GM12878 (cell line): Measurements from ENCODE around the gene CD38. TPM values are rescaled to one million over a fixed set of nuclear protein-coding genes. Genes with fewer than 3 reads are reported as not detected.

Experiments
- ATAC-seq: fragments of 200-7000 bp; cut with Tn5 transposase; 3 replicates; pipeline ENCODE4 v1.9.1; 2020; ENCODE audit warnings: mild to moderate bottlenecking, moderate library complexity
- BruUV-seq: library from RNA; stranded (reverse); fragments of 400-500 nt; replicated peaks from 2 replicates; lab custom pipeline; 2021; lab: Mats Ljungman, UMichigan
- CTCF ChIA-PET: fragments of 300-600 bp; sonication (Branson Sonifier 250); formaldehyde crosslinking; extraction: SDS; loops from one replicate; lab custom pipeline; 2021; ENCODE audit warnings: inconsistent platforms; lab: Yijun Ruan, JAX
- POLR2A ChIA-PET: fragments of 350-600 bp; formaldehyde crosslinking; extraction: SDS; loops from one replicate; lab custom pipeline; 2021; ENCODE audit warnings: inconsistent platforms; lab: Charles Lee
- RAD21 ChIA-PET: fragments of 300-600 bp; sonication (Branson Sonifier 250); formaldehyde crosslinking; loops from one replicate; lab custom pipeline; 2023; ENCODE audit warnings: antibody characterized with exemption; ENCODE audit not compliant: unreplicated experiment; lab: Charles Lee
- SMC1A ChIA-PET: fragments of 300-600 bp; sonication (Branson Sonifier 250); formaldehyde crosslinking; loops from one replicate; lab custom pipeline; 2023; ENCODE audit not compliant: unreplicated experiment, uncharacterized antibody; lab: Charles Lee
- DNase-seq: peaks from one replicate; pipeline ENCODE4 v3.0.0-alpha.2; 2011; ENCODE audit warnings: low read depth, low spot score
- FAIRE-seq: peaks from 3 replicates; lab custom pipeline; 2011; peaks lifted over from hg19 to GRCh38; lab: Jason Lieb, UNC
- H2AFZ ChIP-seq: 2 replicates; pipeline ENCODE4 v1.6.0; 2011; ENCODE audit warnings: low read depth, low read length, control low read depth; ENCODE audit not compliant: control insufficient read depth
- H3K27ac ChIP-seq: 2 replicates; pipeline ENCODE4 v1.5.1; 2011; ENCODE audit warnings: control low read depth; ENCODE audit not compliant: control insufficient read depth, insufficient read depth
- H3K27me3 ChIP-seq, 2 experiments: replicated peaks in 1 of 2; 2 replicates each; pipeline versions ENCODE4 v1.6.0 to v1.6.1; 2011; ENCODE audit warnings: low read length in 1 of 2; ENCODE audit not compliant: control insufficient read depth in 2 of 2, insufficient read depth in 2 of 2
- H3K36me3 ChIP-seq, 2 experiments: 2 replicates each; pipeline ENCODE4 v1.5.1; 2011; ENCODE audit warnings: low read length in 1 of 2; ENCODE audit not compliant: control insufficient read depth in 2 of 2, insufficient read depth in 2 of 2
- H3K4me1 ChIP-seq: 2 replicates; pipeline ENCODE4 v1.6.1; 2011; ENCODE audit warnings: mild to moderate bottlenecking, low read length, moderate library complexity, mixed read lengths; ENCODE audit not compliant: control insufficient read depth, insufficient read depth
- H3K4me2 ChIP-seq: 2 replicates; pipeline ENCODE4 v1.6.0; 2011; ENCODE audit warnings: control low read depth; ENCODE audit not compliant: control insufficient read depth, insufficient read depth
- H3K4me3 ChIP-seq: fragments of 200-600 bp; sonication (generic); 2 replicates; pipeline ENCODE4 v1.5.1; 2016
- H3K79me2 ChIP-seq: 2 replicates; pipeline ENCODE4 v1.6.0; 2011; ENCODE audit warnings: low read length; ENCODE audit not compliant: control insufficient read depth, insufficient read depth
- H3K9ac ChIP-seq: 2 replicates; pipeline ENCODE4 v1.8.0; 2011; ENCODE audit warnings: low read length, control low read depth, mixed read lengths; ENCODE audit not compliant: control insufficient read depth, insufficient read depth
- H3K9me3 ChIP-seq: replicated peaks from 3 replicates; pipeline ENCODE4 v1.5.1; 2011; ENCODE audit warnings: mild to moderate bottlenecking, low read length; ENCODE audit not compliant: control insufficient read depth, insufficient read depth
- H4K20me1 ChIP-seq: 2 replicates; pipeline ENCODE4 v1.6.0; 2011; ENCODE audit not compliant: control insufficient read depth, insufficient read depth
- CEBPZ ChIP-seq: fragments of 150-350 bp; IDR thresholded peaks from 2 replicates; pipeline ENCODE4 v1.6.1; 2016; ENCODE audit warnings: low read depth, low read length
- CREM ChIP-seq: IDR thresholded peaks from 2 replicates; pipeline ENCODE4 v1.6.1; 2014; ENCODE audit warnings: antibody characterized with exemption, low read depth
- CUX1 ChIP-seq: IDR thresholded peaks from 2 replicates; pipeline ENCODE4 v1.6.1; 2012; ENCODE audit warnings: improper control_type of control experiment, low read depth, low read length; ENCODE audit not compliant: insufficient replicate concordance
- E2F4 ChIP-seq: IDR thresholded peaks from 2 replicates; pipeline ENCODE4 v1.6.1; 2012; ENCODE audit warnings: low read depth, low read length, improper control_type of control experiment
- HDAC2 ChIP-seq: fragments of 200-600 bp; sonication (generic); IDR thresholded peaks from 2 replicates; pipeline ENCODE4 v1.6.1; 2017
- JUNB ChIP-seq: IDR thresholded peaks from 2 replicates; pipeline ENCODE4 v1.6.1; 2016; ENCODE audit warnings: antibody characterized with exemption, mild to moderate bottlenecking
- LARP7 ChIP-seq: fragments of 450-650 bp; IDR thresholded peaks from 2 replicates; pipeline ENCODE4 v1.6.1; 2017; ENCODE audit warnings: mild to moderate bottlenecking
- MEF2A ChIP-seq: IDR thresholded peaks from 2 replicates; pipeline ENCODE4 v1.6.1; 2011; ENCODE audit warnings: low read depth, mild to moderate bottlenecking, low read length, moderate library complexity; ENCODE audit not compliant: insufficient read depth
- MTA2 ChIP-seq: fragments of 450-650 bp; IDR thresholded peaks from 2 replicates; pipeline ENCODE4 v1.6.1; 2016; ENCODE audit warnings: low read depth, mild to moderate bottlenecking, moderate library complexity
- PBX3 ChIP-seq: IDR thresholded peaks from 2 replicates; pipeline ENCODE4 v1.6.1; 2011; ENCODE audit warnings: mild to moderate bottlenecking, low read depth, low read length, moderate library complexity; ENCODE audit not compliant: insufficient replicate concordance
- PKNOX1 ChIP-seq: fragments of 450-650 bp; IDR thresholded peaks from 2 replicates; pipeline ENCODE4 v1.6.1; 2016; ENCODE audit warnings: mild to moderate bottlenecking
- WGBS: methylation state at CpG from one replicate; pipeline ENCODE4 v1.1.6; 2016; ENCODE audit warnings: low lambda C conversion rate; ENCODE audit not compliant: insufficient replicate concordance, insufficient coverage; ENCODE audit errors: missing lambda C conversion rate; 5-methylcytosine and 5-hydroxymethylcytosine counted together
- in situ Hi-C: fragments of 300-500 bp; cut with MboI; formaldehyde crosslinking; loops from 9 replicates; pipeline ENCODE4 v1.14.3; 2018; ENCODE audit warnings: mixed read lengths
- intact Hi-C: fragments of 100-400 bp; cut with micrococcal nuclease; formaldehyde crosslinking; loops from one replicate; pipeline ENCODE4 v1.14.2; 2022; ENCODE audit not compliant: unreplicated experiment
- polyA plus RNA-seq, 11 experiments: library from polyadenylated mRNA; depleted of rRNA in 4 of 11; unstranded in 6 of 11; stranded (reverse) in 5 of 11; fragments of >200 nt; fragmentation: Nextera tagmentation in 4 of 11; fragmentation: Illumina TruSeq in 1 of 11; extraction: Ambion mirVana in 4 of 11; extraction: Trizol in 1 of 11; gene quantifications; 1 replicate in 1 of 11; 2 replicates in 10 of 11; pipeline versions ENCODE4 v1.2.1 to v1.2.3, GENCODE V29; 2011 to 2016; ENCODE audit warnings: inconsistent platforms in 2 of 11, missing spikeins in 2 of 11, low read depth in 1 of 11
- total RNA-seq, 4 experiments: library from RNA; depleted of rRNA in 3 of 4; stranded (reverse); fragments of >200 nt in 3 of 4; fragmentation: Illumina TruSeq in 1 of 4; extraction: Trizol in 1 of 4; gene quantifications; 2 replicates each; pipeline versions ENCODE4 v1.2.1 to v1.2.3, GENCODE V29; 2013 to 2021

CD38 gene
- total and polyA plus RNA-seq, 10 of the 15 experiments (the other 5 are each of a cell fraction or from before 2014, with no cell fraction given), result 3.5 to 39.8 (median 12.7) TPM

- no peaks in the 10 kb centered on the region for H4K20me1 ChIP-seq
- no peaks in the 10 kb centered on the region for H3K36me3 ChIP-seq
- intact Hi-C loops, result loop anchor here (10.0 kb wide), 3 partner anchors 119 to 769 kb away; partner anchors contain the start of genes CPEB2 and FBXL5
- DNase-seq (no peak), ATAC-seq (no peak), FAIRE-seq (no peak)
- H2AFZ ChIP-seq, result no peak overlapping the region
- H3K9me3 ChIP-seq, result no peaks in the 10 kb centered on the region
- RAD21 ChIA-PET, result interaction anchor here (0.6 to 2.3 kb wide), 2 partner anchors 8 to 12 kb away, joined by 3 to 7 read pairs; no protein-coding TSS in a partner anchor
- H3K4me1 ChIP-seq, result peaks cover 42% of the 10 kb centered on the region
- H3K4me2 ChIP-seq, result no peak overlapping the region
- no peak overlapping the region for H3K9ac ChIP-seq
- TF ChIP-seq PBX3, result no peak
- no peak for TF ChIP-seq HDAC2
- TF ChIP-seq CUX1, result no peak
- no peak for TF ChIP-seq PKNOX1
- TF ChIP-seq CREM, result no peak
- TF ChIP-seq MTA2, result no peak
- TF ChIP-seq CEBPZ, result no peak
- TF ChIP-seq JUNB, result no peak
- TF ChIP-seq LARP7, result no peak
- TF ChIP-seq MEF2A, result no peak
- no peak for TF ChIP-seq E2F4
- WGBS, result 50% methylated on average over 4 of the region's 4 CpGs
- H3K4me3 ChIP-seq, result no peak overlapping the region
- no TSS peak for BruUV-seq
- SMC1A ChIA-PET, result interaction anchor here (1.0 to 9.7 kb wide), 4 partner anchors 10 to 182 kb away, joined by 3 to 83 read pairs (median 21); no protein-coding TSS in a partner anchor
- CTCF ChIA-PET, result interaction anchor here (1.0 to 2.3 kb wide), 5 partner anchors 8 to 109 kb away, joined by 3 to 6 read pairs (median 4); no protein-coding TSS in a partner anchor
- no peak overlapping the region for H3K27ac ChIP-seq
- H3K79me2 ChIP-seq, result no peaks in the 10 kb centered on the region
- POLR2A ChIA-PET, result interaction anchor here (0.8 to 1.5 kb wide), 2 partner anchors 10 to 17 kb away, joined by 3 to 6 read pairs; no protein-coding TSS in a partner anchor
- H3K27me3 ChIP-seq, result peaks cover 0 to 3% of the 10 kb centered on the region in 2 experiments; a peak in 1 of 4 replicates
- in situ Hi-C loops, result no loop called here
Observed at GRCh38 chr4:15774020-15774420, 4.1 kb upstream of the CD38 start.
